GM12878 (cell line): ENCODE data around the gene OSBPL2. TPM values are rescaled to one million over a fixed set of nuclear protein-coding genes. Genes with fewer than 3 reads are reported as not detected.
A peak's percentile ranks its signal among the peaks of the same experiment; 100 is the strongest.

Source experiments
- ATAC-seq: fragments of 200-7000 bp; cut with Tn5 transposase; 3 replicates; pipeline ENCODE4 v1.9.1; 2020; ENCODE audit warnings: mild to moderate bottlenecking, moderate library complexity
- BruUV-seq: library from RNA; stranded (reverse); fragments of 400-500 nt; replicated peaks from 2 replicates; lab custom pipeline; 2021; lab: Mats Ljungman, UMichigan
- CTCF ChIA-PET: fragments of 300-600 bp; sonication (Branson Sonifier 250); formaldehyde crosslinking; extraction: SDS; loops from one replicate; lab custom pipeline; 2021; ENCODE audit warnings: inconsistent platforms; lab: Yijun Ruan, JAX
- POLR2A ChIA-PET: fragments of 350-600 bp; formaldehyde crosslinking; extraction: SDS; loops from one replicate; lab custom pipeline; 2021; ENCODE audit warnings: inconsistent platforms; lab: Charles Lee
- RAD21 ChIA-PET: fragments of 300-600 bp; sonication (Branson Sonifier 250); formaldehyde crosslinking; loops from one replicate; lab custom pipeline; 2023; ENCODE audit warnings: antibody characterized with exemption; ENCODE audit not compliant: unreplicated experiment; lab: Charles Lee
- SMC1A ChIA-PET: fragments of 300-600 bp; sonication (Branson Sonifier 250); formaldehyde crosslinking; loops from one replicate; lab custom pipeline; 2023; ENCODE audit not compliant: unreplicated experiment, uncharacterized antibody; lab: Charles Lee
- DNase-seq: peaks from one replicate; pipeline ENCODE4 v3.0.0-alpha.2; 2011; ENCODE audit warnings: low read depth, low spot score
- FAIRE-seq: peaks from 3 replicates; lab custom pipeline; 2011; peaks lifted over from hg19 to GRCh38; lab: Jason Lieb, UNC
- H2AFZ ChIP-seq: 2 replicates; pipeline ENCODE4 v1.6.0; 2011; ENCODE audit warnings: low read depth, low read length, control low read depth; ENCODE audit not compliant: control insufficient read depth
- H3K27ac ChIP-seq: 2 replicates; pipeline ENCODE4 v1.5.1; 2011; ENCODE audit warnings: control low read depth; ENCODE audit not compliant: control insufficient read depth, insufficient read depth
- H3K27me3 ChIP-seq, 2 experiments: replicated peaks in 1 of 2; 2 replicates each; pipeline versions ENCODE4 v1.6.0 to v1.6.1; 2011; ENCODE audit warnings: low read length in 1 of 2; ENCODE audit not compliant: control insufficient read depth in 2 of 2, insufficient read depth in 2 of 2
- H3K36me3 ChIP-seq, 2 experiments: 2 replicates each; pipeline ENCODE4 v1.5.1; 2011; ENCODE audit warnings: low read length in 1 of 2; ENCODE audit not compliant: control insufficient read depth in 2 of 2, insufficient read depth in 2 of 2
- H3K4me1 ChIP-seq: 2 replicates; pipeline ENCODE4 v1.6.1; 2011; ENCODE audit warnings: mild to moderate bottlenecking, low read length, moderate library complexity, mixed read lengths; ENCODE audit not compliant: control insufficient read depth, insufficient read depth
- H3K4me2 ChIP-seq: 2 replicates; pipeline ENCODE4 v1.6.0; 2011; ENCODE audit warnings: control low read depth; ENCODE audit not compliant: control insufficient read depth, insufficient read depth
- H3K4me3 ChIP-seq: fragments of 200-600 bp; sonication (generic); 2 replicates; pipeline ENCODE4 v1.5.1; 2016
- H3K79me2 ChIP-seq: 2 replicates; pipeline ENCODE4 v1.6.0; 2011; ENCODE audit warnings: low read length; ENCODE audit not compliant: control insufficient read depth, insufficient read depth
- H3K9ac ChIP-seq: 2 replicates; pipeline ENCODE4 v1.8.0; 2011; ENCODE audit warnings: low read length, control low read depth, mixed read lengths; ENCODE audit not compliant: control insufficient read depth, insufficient read depth
- H3K9me3 ChIP-seq: replicated peaks from 3 replicates; pipeline ENCODE4 v1.5.1; 2011; ENCODE audit warnings: mild to moderate bottlenecking, low read length; ENCODE audit not compliant: control insufficient read depth, insufficient read depth
- H4K20me1 ChIP-seq: 2 replicates; pipeline ENCODE4 v1.6.0; 2011; ENCODE audit not compliant: control insufficient read depth, insufficient read depth
- BMI1 ChIP-seq: fragments of 450-650 bp; IDR thresholded peaks from 2 replicates; pipeline ENCODE4 v1.6.1; 2016; ENCODE audit warnings: mild to moderate bottlenecking, moderate library complexity, borderline replicate concordance
- RBBP5 ChIP-seq: fragments of 200-600 bp; sonication (generic); conservative IDR thresholded peaks from 2 replicates; pipeline ENCODE4 v1.6.1; 2016
- REST ChIP-seq: IDR thresholded peaks from 2 replicates; pipeline ENCODE4 v1.6.1; 2012; ENCODE audit warnings: mild to moderate bottlenecking, low read depth, low read length
- RUNX3 ChIP-seq: IDR thresholded peaks from 2 replicates; pipeline ENCODE4 v1.6.1; 2012; ENCODE audit warnings: low read length, inconsistent platforms
- WGBS: methylation state at CpG from one replicate; pipeline ENCODE4 v1.1.6; 2016; ENCODE audit warnings: low lambda C conversion rate; ENCODE audit not compliant: insufficient replicate concordance, insufficient coverage; ENCODE audit errors: missing lambda C conversion rate; 5-methylcytosine and 5-hydroxymethylcytosine counted together
- in situ Hi-C: fragments of 300-500 bp; cut with MboI; formaldehyde crosslinking; loops from 9 replicates; pipeline ENCODE4 v1.14.3; 2018; ENCODE audit warnings: mixed read lengths
- intact Hi-C: fragments of 100-400 bp; cut with micrococcal nuclease; formaldehyde crosslinking; loops from one replicate; pipeline ENCODE4 v1.14.2; 2022; ENCODE audit not compliant: unreplicated experiment
- polyA plus RNA-seq, 11 experiments: library from polyadenylated mRNA; depleted of rRNA in 4 of 11; unstranded in 6 of 11; stranded (reverse) in 5 of 11; fragments of >200 nt; fragmentation: Nextera tagmentation in 4 of 11; fragmentation: Illumina TruSeq in 1 of 11; extraction: Ambion mirVana in 4 of 11; extraction: Trizol in 1 of 11; gene quantifications; 1 replicate in 1 of 11; 2 replicates in 10 of 11; pipeline versions ENCODE4 v1.2.1 to v1.2.3, GENCODE V29; 2011 to 2016; ENCODE audit warnings: inconsistent platforms in 2 of 11, missing spikeins in 2 of 11, low read depth in 1 of 11
- total RNA-seq, 4 experiments: library from RNA; depleted of rRNA in 3 of 4; stranded (reverse); fragments of >200 nt in 3 of 4; fragmentation: Illumina TruSeq in 1 of 4; extraction: Trizol in 1 of 4; gene quantifications; 2 replicates each; pipeline versions ENCODE4 v1.2.1 to v1.2.3, GENCODE V29; 2013 to 2021

Gene OSBPL2
- total and polyA plus RNA-seq, 10 of the 15 experiments (the other 5 are each of a cell fraction or from before 2014, with no cell fraction given), result 2.8 to 22.3 (median 14.7) TPM

GRCh38 chr20:62236766-62237513 lies 1.4 kb upstream of the OSBPL2 start:
- H3K4me3 ChIP-seq, result no peak overlapping the region
- SMC1A ChIA-PET, result no interaction called here
- ATAC-seq (no peak), FAIRE-seq (no peak), DNase-seq (no peak)
- RAD21 ChIA-PET, result no interaction called here
- WGBS, result 54% methylated on average over 25 of the region's 28 CpGs
- no peaks in the 10 kb centered on the region for H3K36me3 ChIP-seq
- H2AFZ ChIP-seq, result no peak overlapping the region
- no peaks in the 10 kb centered on the region; the same call in 1 of the 2 replicates for H4K20me1 ChIP-seq
- H3K27me3 ChIP-seq, result no peaks in the 10 kb centered on the region
- H3K27ac ChIP-seq, result no peak overlapping the region
- H3K4me2 ChIP-seq, result no peak overlapping the region
- peaks cover 12% of the 10 kb centered on the region for H3K4me1 ChIP-seq
- CTCF ChIA-PET, result interaction anchor here (0.5 to 0.6 kb wide), 2 partner anchors 40 to 135 kb away, joined by 3 to 4 read pairs; no protein-coding TSS in a partner anchor
- in situ Hi-C loops (no loop called here), intact Hi-C loops (no loop called here)
- no peaks in the 10 kb centered on the region; the same call in 2 of the 3 replicates for H3K9me3 ChIP-seq
- H3K79me2 ChIP-seq, result peaks cover 18% of the 10 kb centered on the region
- POLR2A ChIA-PET, result no interaction called here
- TF ChIP-seq RBBP5, result no peak
- TF ChIP-seq RUNX3, result no peak
- peak; percentile 40; the same call in 1 of the 2 replicates for TF ChIP-seq BMI1
- TF ChIP-seq REST, result no peak
- no TSS peak for BruUV-seq
- no peak overlapping the region for H3K9ac ChIP-seq
